ENCODE measurements around the gene SOCS6. TPM values are rescaled to one million over a fixed set of nuclear protein-coding genes. Genes with fewer than 3 reads are reported as not detected.

The SOCS6 gene
- total RNA-seq, 2 donors from 2014 or later: 16.1 to 16.7 TPM

DNA sequence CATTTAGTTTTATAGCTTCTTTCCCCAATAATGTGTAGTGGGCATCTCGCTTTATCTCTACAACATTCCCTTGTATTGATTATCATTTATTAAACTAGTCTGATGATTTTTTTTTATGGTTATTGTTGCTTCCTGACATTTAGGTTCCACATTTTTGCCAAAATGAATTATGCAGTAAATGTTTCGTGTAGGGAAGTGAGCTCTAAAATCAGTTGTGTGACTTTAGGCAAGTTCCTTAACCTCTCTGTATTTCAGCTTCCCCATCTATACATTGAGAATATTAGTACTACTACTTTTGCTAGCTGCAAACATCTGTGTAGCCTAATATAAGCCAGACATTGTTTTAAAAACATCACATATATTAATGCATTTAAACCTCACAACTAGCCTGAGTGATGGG lies 22.9 kb downstream of the SOCS6 start:
- no peak for DNase-seq (ENCODE audit: low spot score)
- intact Hi-C loops (cut with DNase I): no loop called here

GRCh38 chr18:70313640-70314039 lies 24.8 kb downstream of the SOCS6 start:
- intact Hi-C loops (cut with DNase I): no loop called here
- DNase-seq (ENCODE audit: low spot score): no peak

DNA sequence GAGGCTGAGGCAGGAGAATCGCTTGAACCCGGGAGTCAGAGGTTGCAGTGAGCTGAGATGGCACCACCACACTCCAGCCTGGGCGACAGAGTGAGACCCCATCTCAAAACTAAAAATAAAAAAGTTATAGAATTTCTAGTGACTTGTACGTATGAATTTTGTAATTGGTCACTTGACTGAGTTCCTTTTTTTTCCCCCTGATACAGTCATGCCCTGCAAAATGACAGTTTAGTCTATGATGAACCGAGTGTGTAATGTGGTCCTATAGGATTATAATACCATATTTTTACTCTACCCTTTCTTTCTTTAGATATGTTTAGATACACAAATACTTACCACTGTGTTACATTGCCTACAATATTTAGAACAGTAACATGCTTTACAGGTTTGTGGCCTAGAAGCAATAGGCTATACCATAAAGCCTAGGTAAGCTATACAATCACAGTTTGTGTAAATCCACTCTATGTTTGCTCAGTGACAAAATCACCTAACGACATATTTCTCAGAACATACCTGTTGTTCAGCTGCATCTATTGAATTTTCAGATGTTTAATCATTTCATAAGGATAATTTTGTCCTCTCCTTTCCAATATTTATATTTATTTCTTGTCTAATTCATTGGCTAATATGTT lies 25.4 kb downstream of the SOCS6 start:
- intact Hi-C loops (cut with DNase I): no loop called here
- DNase-seq (ENCODE audit: low spot score): no peak

- intact Hi-C loops (cut with DNase I): no loop called here
- no peak for DNase-seq (ENCODE audit: low spot score)
These were observed 30.3 kb downstream of the SOCS6 start for GRCh38 chr18:70319187-70319586.

GRCh38 chr18:70321616-70322015 lies 32.8 kb downstream of the SOCS6 start:
- no peak for DNase-seq (ENCODE audit: low spot score)
- intact Hi-C loops (cut with DNase I): no loop called here

GRCh38 chr18:70322385-70322784 lies 33.5 kb downstream of the SOCS6 start:
- intact Hi-C loops (cut with DNase I): no loop called here
- DNase-seq (ENCODE audit: low spot score): no peak

DNA sequence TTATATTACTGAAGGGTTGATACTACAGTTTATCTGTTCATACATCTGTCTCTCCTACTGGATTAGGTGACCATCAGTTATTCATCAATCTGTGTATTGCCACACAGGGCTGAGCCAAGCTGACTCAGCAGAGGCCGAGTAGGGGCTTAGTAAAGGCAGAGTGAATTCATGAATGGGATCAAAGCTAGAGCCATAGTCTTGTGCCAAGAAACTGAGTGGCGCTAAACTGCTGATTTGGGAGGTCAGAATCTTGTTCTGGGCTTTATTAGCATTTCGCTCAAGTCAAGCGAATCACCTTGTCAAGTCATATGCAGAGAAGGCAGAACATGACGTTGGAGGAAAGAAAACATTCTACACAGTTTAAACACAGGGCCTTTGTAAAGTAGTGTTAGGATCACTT lies 34.1 kb downstream of the SOCS6 start:
- no peak for DNase-seq (ENCODE audit: low spot score)
- intact Hi-C loops (cut with DNase I): no loop called here

- intact Hi-C loops (cut with DNase I): no loop called here
- DNase-seq (ENCODE audit: low spot score): no peak
These were observed 36.1 kb downstream of the SOCS6 start for GRCh38 chr18:70324897-70325296.

- intact Hi-C loops (cut with DNase I): no loop called here
- DNase-seq (ENCODE audit: low spot score): no peak
These were observed 37.4 kb downstream of the SOCS6 start for GRCh38 chr18:70326255-70326654.

GRCh38 chr18:70328169-70328568 lies 39.3 kb downstream of the SOCS6 start:
- intact Hi-C loops (cut with DNase I): no loop called here
- DNase-seq (ENCODE audit: low spot score): no peak

DNA sequence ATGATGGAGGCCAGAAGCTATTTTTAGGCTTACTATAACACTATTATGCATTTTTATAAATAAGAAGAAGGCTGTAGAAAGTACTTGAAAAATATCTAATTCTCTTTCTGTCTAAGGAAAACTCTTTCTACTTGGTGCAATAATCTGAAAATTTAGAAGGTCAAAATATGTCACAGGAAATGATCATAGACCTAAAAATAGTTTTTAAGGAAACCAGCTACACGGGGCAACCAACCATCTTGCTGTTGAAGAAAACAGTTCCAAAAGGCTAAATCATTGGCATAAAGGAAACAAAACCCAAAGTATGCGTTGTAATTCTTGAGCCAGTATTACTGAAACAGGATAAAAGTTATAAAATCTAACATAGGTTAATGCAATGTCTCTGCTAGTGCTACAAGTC lies 40.2 kb downstream of the SOCS6 start:
- intact Hi-C loops (cut with DNase I): no loop called here
- no peak for DNase-seq (ENCODE audit: low spot score)

DNA sequence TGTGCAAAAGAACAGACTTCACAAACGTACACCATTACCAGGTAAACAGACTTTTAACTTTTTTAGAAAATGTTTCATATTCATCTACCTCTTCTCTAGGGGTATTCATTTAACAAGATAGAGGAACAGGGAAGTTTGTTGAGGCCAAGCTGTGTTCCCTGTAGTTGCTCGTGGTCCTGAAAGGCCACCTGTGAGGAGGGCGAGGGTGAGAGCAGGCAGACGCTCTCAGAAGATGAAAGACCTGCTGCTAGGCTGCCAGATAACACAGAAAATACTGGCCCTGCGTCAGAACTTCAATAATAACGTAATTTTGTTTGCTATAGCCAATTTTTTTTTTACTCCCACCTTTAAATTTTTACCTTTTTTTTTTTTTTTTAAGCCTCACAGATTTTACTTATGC lies 42.0 kb downstream of the SOCS6 start:
- intact Hi-C loops (cut with DNase I): no loop called here
- DNase-seq (ENCODE audit: low spot score): no peak

GRCh38 chr18:70331456-70332097 lies 42.7 kb downstream of the SOCS6 start:
- intact Hi-C loops (cut with DNase I): no loop called here
- DNase-seq (ENCODE audit: low spot score): no peak

GRCh38 chr18:70332694-70333093 lies 43.8 kb downstream of the SOCS6 start:
- intact Hi-C loops (cut with DNase I): no loop called here
- no peak for DNase-seq (ENCODE audit: low spot score)

DNA sequence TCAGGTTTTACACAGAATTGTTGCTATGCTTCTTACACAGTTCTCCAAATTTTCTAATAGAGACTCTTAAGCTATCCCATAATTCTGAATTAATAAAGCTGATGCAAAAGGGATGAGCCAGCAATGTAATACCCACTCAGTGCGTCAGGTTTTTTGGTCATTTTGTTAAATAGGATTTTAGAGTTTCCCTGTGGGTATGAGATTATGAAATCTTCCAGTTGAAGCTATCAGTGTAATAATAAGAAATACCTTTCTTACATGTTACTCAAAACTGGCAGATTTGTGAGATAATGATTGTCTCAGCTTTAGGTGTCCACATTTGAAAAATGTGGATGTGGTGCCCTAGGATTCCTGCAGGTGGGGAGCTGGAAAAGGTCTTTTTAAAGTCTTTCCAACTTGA lies 44.5 kb downstream of the SOCS6 start:
- intact Hi-C loops (cut with DNase I): no loop called here

GRCh38 chr18:70333757-70334156 lies 44.9 kb downstream of the SOCS6 start:
- intact Hi-C loops (cut with DNase I): no loop called here
- no peak for DNase-seq (ENCODE audit: low spot score)

More for the DNA sequence above, 44.5 kb downstream of the SOCS6 start:
- DNase-seq (ENCODE audit: low spot score): no peak

- intact Hi-C loops (cut with DNase I): no loop called here
- no peak for DNase-seq (ENCODE audit: low spot score)
These were observed 45.4 kb downstream of the SOCS6 start for GRCh38 chr18:70334264-70334663.

DNA sequence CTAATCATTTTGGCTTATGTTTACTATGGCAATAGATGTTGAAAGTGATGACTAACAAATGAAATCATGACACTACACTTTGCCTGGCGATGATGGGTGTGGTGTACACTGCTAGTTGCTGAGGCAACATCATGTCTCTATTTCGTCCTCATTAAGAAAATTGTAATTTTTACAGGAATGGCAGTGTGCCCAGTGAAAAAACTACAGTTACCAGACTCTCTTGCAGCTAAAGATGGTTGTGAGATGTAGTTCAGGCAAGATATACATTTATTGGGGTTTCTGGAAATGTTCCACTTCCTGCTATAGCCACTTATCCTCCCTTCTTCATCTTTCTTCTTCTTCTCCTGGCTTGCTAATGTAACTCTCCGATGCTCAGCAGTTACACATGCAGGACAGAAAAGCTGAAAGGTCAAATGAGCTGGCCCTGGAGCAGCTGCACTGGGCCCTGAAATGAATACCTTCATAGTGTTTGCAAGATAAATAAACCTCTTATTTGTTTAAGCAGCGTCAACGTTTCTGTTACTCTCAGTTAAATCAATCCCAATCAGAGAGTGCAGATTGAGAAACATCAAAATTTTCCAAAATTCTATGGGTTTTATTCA lies 46.0 kb downstream of the SOCS6 start:
- intact Hi-C loops (cut with DNase I): no loop called here
- no peak for DNase-seq (ENCODE audit: low spot score)

GRCh38 chr18:70335892-70336726 lies 47.3 kb downstream of the SOCS6 start:
- DNase-seq (ENCODE audit: low spot score): no peak
- intact Hi-C loops (cut with DNase I): no loop called here
